Embryonic facial prominence (tissue), 1 donor: ENCODE data around the gene SRCIN1.

Experiments
- DNase-seq: peaks from one replicate; pipeline ENCODE4 v3.0.0-alpha.2; 2016; ENCODE audit errors: extremely low spot score

SRCIN1 gene

DNA sequence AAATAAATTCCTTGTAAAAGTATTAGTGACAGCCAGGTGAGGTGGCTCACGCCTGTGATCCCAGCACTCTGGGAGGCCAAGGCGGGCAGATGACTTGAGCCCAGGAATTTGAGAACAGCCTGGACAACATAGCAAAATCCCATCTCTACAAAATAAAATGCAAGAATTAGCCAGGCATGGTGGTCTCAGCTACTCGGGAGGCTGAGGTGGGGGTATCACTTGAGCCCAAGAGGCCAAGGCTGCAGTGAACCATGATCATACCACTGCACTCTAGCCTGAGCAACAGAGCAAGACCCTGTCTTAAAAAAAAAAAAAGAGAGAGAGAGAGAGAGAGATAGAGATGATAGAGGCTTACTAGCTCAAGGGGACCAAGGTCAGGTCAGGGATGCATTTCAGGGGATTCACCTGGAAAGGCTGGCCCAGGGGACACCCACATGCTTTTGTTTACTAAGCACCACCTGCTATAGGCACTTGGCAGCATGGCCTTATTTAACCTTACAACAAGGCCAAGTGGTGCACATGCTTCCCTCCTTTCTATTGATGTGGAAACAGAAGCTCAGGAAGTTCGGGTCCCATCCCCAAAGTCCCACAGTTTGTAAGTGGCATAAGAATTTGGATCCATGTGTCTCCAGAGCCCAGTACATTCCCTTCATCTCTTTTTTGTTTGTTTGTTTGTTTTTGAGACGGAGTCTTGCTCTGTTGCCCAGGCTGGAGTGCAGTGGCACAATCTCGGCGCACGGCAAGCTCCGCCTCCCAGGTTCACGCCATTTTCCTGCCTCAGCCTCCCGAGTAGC, 12.4 kb upstream of the SRCIN1 start:
- no peak for DNase-seq

DNA sequence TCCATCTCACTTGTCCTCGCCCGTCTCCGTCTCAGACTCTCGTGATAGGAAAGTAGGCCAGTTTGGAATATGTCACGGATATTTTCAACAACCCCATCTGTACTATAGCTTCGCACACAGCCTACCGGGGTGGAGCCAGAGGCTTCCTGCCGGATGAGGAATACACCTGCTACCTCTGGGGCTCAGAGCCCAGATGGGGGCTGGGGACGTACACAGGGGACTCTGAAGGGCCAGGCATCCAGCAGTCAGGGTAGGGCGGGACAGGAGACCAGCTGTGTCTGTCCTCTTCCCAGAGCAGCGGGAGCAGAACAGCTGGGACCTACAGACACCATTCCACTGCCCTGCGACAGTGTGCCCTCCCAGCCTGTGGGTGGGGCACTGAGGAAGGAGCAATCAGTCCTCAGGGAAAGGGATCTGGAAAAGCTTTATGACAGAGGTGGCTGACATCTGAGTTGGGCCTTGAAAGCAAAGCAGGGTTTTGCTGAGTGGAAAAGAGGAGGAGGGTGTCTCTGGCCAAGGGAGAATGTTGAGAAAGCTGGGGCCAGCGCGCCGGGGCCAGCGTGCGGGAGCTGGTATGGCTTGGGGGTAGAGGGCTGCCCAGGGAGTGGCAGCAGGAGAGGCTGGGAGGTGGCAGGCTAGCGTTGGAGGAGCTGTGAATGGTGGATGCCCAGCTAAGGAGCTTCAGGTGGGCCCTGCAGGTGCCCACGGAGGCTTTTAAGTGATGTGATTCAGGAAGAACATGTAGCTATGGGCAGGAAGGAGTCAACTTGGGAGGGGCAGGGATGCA, 11.5 kb upstream of the SRCIN1 start:
- no peak for DNase-seq

DNA sequence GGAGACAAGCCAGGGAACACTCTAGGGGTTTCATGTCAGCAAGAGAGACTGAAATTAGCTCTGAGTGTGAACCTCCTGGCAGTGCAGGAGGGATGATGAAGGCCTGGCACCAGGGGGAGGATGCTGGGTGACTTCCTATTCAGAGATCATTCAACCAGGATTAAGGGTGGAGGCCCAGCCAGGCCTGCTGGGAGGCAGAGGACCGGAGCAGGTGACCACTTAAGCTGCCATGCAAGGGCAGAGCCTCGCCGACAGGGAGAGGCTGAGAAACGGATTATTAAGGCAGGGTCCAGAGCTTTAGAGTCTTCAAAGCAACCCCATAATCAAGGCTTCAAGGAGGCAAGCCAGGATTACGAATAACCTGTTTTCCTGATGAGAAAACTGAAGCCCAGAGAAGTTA, 10.6 kb upstream of the SRCIN1 start:
- no peak for DNase-seq

DNA sequence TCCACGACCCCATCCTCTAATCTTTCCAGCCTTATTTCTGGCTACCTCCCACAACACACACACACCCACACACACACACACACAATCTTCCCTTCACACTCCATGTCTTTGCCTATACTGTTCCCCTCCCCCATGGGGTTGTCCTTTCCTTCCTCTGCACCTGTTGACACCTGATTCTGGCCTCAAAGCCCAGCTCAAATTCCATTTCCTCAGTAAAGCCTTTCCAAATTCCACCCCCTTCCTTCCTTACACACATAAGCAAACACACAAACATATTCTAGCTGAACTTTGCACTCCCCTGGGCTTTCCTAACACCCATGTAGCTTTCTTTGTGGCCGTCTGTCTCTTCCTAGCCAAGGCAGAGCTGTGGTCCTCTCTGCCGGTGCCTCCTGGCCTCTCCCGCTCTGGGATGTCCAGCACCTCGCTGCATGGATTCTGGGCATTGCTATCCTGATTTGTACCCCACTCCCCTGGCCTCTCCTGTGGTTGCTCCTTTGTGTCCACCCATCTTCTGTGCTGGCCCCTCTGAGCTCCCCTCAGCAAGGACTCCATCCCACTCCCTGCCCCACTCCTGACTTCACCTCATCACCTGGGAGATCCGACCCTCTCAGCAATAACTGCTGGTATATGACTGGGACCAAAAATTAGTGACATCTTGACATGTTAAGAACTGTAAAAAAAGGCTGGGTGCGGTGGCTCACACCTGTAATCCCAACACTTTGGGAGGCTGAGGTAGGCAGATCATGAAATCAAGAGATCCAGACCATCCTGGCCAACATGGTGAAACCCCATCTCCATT, 8.4 kb upstream of the SRCIN1 start:
- no peak for DNase-seq

DNA sequence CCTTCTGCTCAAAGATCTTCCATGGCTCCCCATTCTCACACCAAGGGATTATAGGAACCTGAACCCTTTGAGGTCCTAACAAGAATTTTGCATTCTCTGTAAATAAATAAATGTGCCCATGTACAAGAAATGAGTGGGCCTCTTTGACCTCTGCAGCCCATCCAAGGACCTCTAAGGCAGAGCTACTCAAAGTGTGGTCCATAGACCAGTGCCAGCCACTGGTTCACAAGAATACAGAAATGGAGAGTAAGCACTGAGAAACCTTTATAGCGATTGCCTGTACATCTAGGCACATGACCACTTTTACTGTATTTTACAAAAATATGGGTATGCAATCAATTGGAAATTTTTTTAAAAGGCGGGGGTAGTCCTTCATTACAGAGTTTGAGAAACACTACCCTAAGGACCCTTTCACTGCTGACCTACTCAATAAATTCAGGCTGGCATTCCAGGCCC, 7.8 kb upstream of the SRCIN1 start:
- DNase-seq, result no peak

DNA sequence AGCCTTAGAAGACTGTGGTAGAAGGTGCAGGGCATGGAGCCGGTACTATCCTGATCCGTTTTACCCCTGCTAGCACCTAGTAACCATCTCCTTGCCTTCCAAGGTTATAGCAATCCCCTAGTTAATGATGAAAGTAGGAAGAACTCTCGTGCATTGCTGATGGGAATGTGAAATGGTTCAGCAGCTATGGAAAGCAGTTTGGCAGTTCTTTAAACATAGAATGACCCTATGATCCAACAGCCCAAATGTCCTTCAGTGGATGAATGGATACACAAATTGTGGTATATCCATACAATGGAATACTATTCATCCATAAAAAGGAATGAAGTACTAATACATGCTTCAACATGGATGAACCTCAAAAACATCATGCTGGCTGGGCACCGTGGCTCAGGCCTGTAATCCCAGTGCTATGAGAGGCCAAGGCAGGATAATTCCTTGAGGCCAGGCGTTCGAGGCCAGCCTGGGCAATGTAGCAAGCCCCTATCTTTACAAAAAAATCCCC, 6.2 kb upstream of the SRCIN1 start:
- DNase-seq, result no peak

DNA sequence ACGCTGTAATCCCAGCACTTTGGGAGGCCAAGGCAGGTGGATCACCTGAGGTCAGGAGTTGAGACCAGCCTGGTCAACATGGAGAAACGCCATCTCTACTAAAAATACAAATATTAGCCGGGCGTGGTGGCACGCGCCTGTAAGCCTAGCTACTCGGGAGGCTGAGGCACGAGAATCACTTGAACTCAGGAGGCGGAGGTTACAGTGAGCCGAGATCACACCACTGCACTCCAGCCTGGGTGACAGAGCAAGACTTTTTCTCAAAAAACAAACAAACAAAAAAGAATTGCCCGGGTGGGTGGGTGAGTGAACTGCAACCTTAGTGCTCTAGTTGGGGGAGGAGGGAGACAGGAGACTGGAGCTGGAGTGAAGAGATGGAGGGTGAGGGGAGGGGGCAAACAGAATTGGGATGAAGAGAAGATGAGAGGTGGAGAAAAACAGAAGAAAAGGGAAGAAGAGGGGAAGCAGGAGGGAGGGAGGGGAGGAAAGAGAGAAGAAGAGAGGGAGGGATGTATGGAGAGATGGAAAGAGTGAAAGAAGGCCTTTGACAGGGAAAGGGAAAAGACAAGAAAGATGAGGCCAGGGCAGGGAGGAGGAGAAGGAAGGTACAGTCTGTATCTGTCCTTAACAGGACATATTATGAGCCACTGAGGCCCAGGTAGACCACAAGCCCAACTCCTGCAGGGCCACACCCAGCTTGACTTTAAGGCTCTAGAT, 5.5 kb upstream of the SRCIN1 start:
- DNase-seq, result no peak

DNA sequence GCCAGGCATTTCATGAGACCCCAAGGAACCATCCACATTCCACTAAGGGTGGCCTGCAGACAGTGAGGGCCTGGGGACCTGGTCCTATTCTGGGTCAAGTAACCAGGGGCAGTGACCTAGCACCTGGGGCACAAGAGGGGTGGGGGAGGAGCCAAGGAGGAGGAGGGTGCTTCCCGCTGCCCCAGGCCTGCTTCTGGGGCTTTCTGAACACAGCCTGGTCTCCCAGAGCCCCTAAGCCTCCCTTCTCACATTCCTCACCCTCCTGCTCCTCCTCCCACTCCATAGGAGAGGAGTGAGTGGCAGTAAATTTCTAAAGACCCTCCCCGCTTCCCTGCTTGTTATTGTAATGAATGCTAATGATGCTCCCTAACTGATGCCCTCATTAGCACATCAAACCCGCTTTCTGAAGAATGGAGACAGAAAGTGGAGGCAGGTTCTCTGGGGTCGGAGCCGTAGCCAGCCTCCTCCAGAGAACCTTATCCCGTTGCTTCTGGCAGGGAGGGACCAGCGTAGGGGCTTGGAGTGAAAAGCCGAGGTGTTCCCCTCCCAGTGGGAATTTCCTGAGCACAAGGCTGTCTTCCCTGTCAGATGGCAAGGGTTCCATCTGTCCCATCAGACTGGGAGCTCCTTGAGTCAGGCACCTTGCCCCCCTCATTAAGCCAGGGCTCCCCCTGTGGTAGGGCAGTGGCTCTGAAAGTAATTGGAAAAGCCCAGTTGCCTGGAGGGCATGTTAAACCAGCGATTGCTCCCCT, 3.7 kb upstream of the SRCIN1 start:
- DNase-seq, result no peak

DNA sequence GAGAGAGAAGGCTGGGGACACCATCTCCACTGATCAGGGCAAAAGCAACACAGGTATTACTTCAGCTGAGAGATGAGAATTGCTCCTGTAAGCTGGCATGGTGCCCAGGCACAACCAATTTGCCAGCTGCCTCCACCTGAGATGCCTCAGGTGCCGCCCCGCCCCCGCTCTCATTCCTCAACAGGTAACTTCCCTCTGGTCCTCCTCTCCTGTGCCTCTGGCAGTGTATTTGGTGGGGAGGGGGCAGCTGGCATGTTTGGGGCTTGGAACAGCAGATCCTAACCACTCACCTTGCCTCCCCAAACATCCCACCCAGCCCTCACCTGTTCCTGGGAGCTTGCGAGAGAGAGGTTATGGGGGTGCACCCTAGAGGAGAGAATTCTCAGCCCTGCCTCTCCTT, 2.9 kb upstream of the SRCIN1 start:
- DNase-seq, result no peak

DNA sequence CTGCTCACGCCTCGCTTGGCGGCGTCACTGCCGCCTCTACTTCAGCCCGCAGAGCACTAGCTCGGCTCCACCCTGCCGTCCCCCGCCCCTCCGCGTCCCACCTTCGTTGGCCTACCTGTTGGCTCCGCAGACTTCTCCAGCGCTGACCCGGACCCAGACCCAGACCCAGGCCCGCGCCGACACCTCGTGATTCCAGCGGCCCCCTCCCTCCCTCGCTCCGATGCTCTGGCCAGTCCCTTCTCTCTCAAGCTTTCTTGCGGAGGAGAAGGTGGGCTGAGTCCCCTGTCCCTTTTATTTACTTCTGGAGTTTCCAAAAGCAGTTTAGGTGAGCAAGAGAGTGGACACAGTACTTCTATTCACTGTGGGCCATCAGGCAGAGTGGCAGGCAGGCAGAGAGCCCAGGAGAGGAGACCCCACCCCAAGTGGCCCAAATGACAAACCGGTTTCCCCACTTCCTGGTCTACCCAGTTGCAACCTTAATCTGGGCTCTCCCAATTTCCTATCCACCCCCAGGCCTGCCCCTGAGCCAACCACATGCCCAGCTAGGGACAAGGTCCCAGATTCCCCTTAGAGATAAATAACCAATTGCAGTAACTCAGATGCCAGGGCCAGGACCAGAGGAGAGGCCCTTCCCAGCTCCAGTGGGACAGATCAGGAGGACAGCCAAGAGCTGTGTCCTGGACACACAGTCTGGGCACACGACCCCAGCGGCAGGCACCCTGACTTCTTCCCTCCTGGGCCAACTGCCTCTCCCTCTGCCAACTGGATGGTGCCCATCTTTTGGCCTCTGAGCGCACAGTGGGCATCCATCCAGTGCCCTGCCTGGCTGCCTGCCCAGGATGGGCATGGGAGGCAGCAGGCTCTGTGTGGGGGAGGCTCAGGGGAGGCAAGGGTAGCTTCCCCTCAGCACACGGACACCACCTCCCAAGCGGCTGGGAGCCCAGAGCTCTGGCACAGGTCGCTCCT, 1.2 kb upstream of the SRCIN1 start:
- DNase-seq, result no peak

DNA sequence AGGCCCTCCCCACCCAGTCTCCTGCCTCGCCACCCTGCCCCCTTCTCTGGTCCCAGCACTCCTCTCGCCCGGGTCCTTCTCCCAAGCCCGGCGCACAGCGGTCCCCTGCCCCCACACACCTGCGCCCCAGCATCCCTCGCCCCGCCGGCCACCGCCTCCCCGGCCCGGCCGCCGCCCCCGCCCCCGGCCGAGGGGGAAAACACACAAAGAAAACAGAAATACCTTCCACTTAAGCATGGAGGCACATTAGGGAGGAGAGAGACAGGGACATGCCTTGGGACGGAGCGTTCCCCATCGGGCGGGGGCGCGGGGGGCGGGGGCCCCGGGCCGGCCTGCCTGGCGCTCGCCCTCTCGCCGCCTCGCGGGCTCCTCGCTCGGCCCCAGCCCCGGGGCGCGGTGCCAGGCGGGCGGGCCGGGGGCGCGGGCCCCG, 326 bp downstream of the SRCIN1 start:
- DNase-seq, result no peak

DNA sequence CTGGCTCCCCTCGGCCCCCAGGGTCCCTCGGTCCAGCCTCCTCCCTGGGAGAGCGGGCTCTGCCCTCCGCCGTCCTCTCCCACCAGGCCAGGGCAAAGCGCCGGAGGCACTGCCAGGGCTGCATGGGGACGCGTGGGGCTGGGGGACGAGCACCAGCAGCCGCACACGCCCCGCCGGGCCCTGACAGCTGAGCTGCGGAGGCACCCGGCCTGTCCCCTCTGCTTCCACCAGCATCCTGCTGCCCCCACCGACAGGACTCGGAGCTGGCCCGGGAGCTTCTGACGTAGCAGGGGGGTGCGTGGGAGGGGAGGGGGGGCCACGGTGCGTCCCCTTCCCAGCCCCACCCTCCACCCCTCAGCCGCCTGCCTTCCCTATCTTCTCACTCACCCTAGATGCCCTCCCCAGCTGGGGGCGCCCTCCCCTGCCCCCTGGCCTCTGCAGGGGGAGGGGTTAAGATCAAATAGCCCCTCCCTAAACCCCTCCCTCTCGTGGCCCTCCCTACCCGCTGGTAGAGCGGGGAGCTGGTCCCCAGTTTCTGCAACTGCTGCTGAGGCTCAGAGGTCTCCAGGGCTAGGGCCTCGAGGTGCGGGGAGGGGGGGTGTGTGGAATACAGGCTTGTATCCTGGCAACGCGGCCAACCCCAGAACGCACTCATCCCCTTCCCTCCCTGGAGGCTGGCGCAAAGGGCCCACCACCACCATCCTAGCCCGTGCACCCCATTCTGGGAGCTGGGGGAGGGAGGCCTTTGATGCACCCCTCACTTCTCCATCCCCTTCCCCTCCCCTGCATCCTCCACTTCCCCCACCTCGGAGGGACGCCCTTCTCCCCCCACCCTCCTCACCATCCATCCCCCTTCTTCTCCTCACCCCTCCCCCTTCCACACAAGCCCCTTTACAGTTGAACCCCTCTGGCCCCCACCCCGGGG, 1.0 kb downstream of the SRCIN1 start:
- no peak for DNase-seq

DNA sequence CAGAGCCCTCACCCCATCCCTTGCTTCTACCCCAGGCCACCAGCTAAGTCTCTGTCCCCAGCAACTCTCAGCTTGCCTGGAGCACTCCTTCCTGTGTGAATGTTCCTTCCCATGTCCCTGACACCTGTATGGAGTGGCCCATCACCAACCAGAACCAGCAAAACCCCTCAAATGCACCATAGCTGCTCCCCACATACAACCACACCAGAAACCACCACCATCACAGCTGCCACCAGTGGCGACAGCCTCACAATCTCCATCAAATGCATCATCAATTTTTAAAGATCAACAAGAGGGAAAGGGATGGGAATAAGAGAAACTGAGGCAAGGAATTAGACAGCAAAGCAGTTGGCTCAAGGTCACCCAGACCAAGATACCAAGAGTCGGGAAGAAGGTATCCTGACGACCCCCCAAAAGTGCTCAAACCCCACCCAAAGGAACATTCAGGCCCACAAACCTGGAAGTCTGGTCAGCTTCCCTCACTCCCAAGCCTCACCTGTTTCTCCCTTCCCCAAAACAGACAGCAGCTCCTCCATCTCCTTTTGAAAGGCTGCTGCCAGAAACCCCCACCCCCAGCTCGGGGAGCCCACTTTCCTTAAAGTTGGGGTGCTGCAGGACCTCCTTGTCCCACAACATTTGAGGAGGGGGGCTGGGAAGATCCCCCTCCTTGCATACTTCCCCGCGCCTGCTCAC, 1.8 kb downstream of the SRCIN1 start:
- DNase-seq, result no peak

DNA sequence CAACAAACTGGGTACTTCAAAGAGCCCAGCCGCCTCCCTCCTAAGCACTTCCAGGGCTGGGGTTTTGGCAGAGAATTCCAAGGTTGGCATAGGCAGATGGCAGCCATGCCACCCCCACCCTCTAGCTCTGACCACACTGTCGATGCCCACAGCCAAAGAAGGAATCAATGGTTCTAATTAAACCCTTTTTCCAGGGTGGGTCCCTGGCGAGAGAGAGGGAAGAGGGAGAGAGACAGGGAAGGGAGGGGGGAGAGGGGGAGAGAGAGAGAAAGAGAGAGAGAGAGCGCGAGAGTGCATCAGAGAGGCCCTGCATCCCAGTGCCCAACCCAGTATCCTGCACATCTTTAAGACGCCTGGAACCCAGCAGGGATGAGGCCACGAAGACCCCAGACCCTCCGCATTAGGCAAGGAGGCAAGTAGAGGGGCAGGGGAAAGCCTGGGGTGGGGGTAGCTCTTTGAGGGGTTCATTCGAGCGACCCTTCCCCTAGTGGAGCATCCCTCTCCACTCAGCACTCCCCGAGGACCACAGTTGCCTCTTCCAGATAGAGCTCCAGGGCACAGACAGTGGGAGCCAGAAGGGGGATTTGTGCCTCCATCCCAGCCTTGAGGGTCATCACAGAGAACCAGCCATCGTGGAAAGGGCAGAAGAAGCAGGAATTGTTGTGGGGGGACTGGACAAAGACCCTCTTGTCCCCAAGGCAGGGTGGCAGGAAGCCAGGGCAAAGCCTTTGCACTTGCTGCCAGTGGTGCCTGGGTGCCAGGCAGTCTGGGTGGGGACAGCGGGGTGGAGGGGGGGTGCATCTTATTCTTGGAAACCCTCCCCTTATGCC, 2.6 kb downstream of the SRCIN1 start:
- no peak for DNase-seq

DNA sequence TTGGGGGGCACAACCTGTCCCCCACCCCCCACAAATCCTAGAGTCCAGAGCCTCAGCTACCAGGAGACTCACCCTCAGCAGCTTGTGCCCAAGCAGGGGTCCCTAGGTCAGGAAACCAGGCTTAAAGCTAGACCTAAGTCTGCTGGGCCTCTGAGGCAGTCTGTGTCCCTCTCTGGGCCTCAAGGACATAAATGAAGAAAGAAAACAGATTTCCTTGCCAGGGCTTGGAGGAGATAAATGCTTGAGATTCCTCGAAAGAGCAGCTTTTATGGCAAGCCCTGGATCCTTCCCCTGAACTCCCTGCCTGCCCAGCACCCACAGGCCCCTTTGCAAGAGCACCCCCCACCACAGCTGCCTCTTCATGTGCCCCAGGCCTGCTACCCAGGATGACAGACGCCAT, 3.3 kb downstream of the SRCIN1 start:
- DNase-seq, result no peak

DNA sequence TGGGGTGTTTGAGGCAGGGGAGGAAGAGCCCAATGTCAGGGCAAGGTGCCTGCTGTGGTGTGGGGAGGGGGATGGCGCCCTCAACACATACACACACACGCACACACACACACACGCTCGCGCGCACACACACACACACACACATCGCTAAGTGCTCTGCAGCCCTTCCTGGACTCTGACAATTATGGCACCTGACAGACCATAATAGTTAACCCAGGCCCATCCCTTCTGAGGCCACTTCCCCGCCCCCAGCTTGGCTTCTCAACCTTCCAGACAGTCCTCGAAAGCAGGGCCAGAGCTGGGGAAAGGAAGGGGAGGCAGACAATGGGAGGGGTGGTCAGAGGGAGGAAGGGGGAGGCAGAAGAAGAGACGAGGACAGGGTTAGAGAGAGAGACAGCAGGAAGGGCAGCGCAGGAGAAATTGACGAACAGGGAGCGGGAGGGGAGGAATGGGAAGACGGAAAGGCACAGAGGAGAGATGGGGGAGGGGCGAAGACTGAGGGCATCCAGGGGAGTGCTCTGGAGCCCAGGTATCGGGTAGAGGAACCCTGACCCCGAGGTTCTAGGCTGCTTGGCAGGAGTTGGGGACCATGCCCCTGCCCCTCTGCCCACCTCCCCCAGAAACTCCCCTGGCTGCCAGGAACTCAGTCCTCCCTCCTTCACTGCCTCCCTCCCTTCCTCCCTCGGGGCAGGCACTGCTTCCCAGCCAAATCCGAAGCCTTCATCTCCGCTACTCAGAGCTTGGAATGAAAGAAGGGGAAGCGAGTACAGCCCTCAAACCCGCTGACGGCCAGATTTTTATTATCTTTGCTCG, 4.0 kb downstream of the SRCIN1 start:
- DNase-seq, result no peak
